Measurements from ENCODE around the gene OPHN1. TPM values are rescaled to one million over a fixed set of nuclear protein-coding genes. Genes with fewer than 3 reads are reported as not detected.

Gene OPHN1, protein sequence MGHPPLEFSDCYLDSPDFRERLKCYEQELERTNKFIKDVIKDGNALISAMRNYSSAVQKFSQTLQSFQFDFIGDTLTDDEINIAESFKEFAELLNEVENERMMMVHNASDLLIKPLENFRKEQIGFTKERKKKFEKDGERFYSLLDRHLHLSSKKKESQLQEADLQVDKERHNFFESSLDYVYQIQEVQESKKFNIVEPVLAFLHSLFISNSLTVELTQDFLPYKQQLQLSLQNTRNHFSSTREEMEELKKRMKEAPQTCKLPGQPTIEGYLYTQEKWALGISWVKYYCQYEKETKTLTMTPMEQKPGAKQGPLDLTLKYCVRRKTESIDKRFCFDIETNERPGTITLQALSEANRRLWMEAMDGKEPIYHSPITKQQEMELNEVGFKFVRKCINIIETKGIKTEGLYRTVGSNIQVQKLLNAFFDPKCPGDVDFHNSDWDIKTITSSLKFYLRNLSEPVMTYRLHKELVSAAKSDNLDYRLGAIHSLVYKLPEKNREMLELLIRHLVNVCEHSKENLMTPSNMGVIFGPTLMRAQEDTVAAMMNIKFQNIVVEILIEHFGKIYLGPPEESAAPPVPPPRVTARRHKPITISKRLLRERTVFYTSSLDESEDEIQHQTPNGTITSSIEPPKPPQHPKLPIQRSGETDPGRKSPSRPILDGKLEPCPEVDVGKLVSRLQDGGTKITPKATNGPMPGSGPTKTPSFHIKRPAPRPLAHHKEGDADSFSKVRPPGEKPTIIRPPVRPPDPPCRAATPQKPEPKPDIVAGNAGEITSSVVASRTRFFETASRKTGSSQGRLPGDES
- polyA plus RNA-seq (2011; rRNA removed) (4.0 and 5.9 TPM in 2 replicates), polyA minus RNA-seq (2011; rRNA and poly(A)+ RNA removed) (4.8 and 6.6 TPM in 2 replicates)

DNA sequence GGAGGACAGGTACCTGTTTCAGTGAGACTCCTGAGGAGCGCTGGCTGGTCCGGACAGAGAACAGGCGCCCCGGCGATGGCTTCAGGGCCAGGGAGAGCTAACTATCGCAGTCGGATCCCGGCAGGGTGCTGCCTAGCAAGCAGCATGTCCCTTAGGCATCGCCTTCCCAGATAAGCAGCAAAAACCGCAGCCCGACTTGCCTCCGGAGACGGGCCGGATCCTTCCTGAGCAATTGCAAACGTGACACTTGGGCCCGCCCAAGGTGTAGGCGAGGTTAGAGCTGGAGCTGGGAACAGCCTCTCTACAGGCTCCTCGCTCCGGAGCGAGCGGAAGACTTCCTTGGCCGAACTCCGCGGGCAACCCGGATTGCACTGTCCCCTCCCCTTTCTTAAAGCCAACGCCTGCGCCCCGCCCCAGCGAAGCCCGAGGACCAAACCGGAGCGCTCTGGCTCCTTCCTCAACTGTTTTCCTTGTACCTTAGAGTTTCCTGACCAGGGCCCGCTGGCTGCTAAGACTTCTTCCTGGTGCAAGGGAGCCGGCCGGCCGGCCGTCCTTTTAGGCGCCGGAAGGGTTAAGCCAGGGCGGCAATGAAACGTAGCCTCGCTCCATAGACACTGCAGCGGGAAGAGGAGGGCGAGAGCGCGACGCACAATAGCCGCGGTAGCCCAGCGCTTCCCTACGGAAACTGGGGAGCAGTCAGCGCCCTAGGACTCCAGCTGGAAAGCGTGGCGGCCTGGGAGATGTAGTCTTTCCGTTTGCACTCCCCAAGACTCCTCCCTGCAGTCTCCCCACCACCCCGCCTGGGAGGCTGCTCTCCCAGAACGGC, at the start of gene OPHN1:
OPHN1 (minus strand) TSS at position 341 of the 826 bp plus-strand sequence. CDS start 475 bp downstream, outside the sequence.
- H3K4me3 ChIP-seq (ENCODE audit: low read depth, low read length), result peak within 1 kb of the TSS; percentile 67
- POLR2A ChIA-PET, result no interaction called here
- no peaks in the 10 kb centered on the region for H3K36me3 ChIP-seq (ENCODE audit: control insufficient read depth, insufficient read depth, low read length)
- no peaks in the 10 kb centered on the region for H3K27me3 ChIP-seq (ENCODE audit: control insufficient read depth, insufficient read depth, low read length)
- TF ChIP-seq, protein P1, sequence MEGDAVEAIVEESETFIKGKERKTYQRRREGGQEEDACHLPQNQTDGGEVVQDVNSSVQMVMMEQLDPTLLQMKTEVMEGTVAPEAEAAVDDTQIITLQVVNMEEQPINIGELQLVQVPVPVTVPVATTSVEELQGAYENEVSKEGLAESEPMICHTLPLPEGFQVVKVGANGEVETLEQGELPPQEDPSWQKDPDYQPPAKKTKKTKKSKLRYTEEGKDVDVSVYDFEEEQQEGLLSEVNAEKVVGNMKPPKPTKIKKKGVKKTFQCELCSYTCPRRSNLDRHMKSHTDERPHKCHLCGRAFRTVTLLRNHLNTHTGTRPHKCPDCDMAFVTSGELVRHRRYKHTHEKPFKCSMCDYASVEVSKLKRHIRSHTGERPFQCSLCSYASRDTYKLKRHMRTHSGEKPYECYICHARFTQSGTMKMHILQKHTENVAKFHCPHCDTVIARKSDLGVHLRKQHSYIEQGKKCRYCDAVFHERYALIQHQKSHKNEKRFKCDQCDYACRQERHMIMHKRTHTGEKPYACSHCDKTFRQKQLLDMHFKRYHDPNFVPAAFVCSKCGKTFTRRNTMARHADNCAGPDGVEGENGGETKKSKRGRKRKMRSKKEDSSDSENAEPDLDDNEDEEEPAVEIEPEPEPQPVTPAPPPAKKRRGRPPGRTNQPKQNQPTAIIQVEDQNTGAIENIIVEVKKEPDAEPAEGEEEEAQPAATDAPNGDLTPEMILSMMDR (IDR thresholded peaks at IDR 0.05; ENCODE audit: insufficient read depth, low read depth, low read length), result no peak
- no peak for DNase-seq (ENCODE audit: low read depth)
- CTCF ChIA-PET, result interaction anchor here (0.7 to 1.3 kb wide), 2 partner anchors 8 to 29 kb away, joined by 3 read pairs; no protein-coding TSS in a partner anchor

DNA sequence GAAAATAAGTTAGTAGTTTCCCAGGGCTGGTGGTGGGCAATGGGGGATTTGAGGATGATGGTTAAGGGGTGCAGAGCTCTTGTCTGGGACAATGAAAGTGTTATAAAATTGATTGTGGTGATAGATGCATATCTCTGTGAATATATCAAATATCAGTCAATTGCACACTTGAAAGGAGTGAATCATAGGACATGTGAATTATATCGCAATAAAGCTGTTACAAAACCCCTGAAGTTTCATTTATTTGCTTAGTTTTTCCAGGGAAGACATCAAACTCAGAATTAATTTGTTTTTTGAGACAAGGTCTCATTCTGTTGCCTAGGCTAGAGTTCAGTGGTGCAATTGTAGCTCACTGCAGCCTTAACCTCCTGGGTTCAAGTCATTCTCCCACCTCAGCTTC, 47.7 kb upstream of the OPHN1 start:
- H3K27me3 ChIP-seq (ENCODE audit: control insufficient read depth, insufficient read depth, low read length), result no peaks in the 10 kb centered on the region
- ChIA-PET POLR2A (no interaction called here), CTCF (interaction anchor here (1.1 to 1.4 kb wide), 2 partner anchors 9 to 284 kb away, joined by 3 read pairs; no protein-coding TSS in a partner anchor)

GRCh38 chrX:68464796-68465195, 31.5 kb upstream of the OPHN1 start:
- CTCF ChIA-PET, result interaction anchor here (0.6 to 2.6 kb wide), 3 partner anchors 237 to 320 kb away, joined by 3 to 19 read pairs (median 3); no protein-coding TSS in a partner anchor
- no peaks in the 10 kb centered on the region for H3K27me3 ChIP-seq (ENCODE audit: control insufficient read depth, insufficient read depth, low read length)

More for the DNA sequence above, 47.7 kb upstream of the OPHN1 start:
- no peak for DNase-seq (ENCODE audit: low read depth)
- H3K4me3 ChIP-seq (ENCODE audit: low read depth, low read length), result no peak overlapping the region
- TF ChIP-seq, protein P1 (IDR thresholded peaks at IDR 0.05; ENCODE audit: insufficient read depth, low read depth, low read length), result no peak
- H3K36me3 ChIP-seq (ENCODE audit: control insufficient read depth, insufficient read depth, low read length), result no peaks in the 10 kb centered on the region

GRCh38 chrX:68463880-68464279, 30.6 kb upstream of the OPHN1 start:
- POLR2A ChIA-PET, result no interaction called here

More at GRCh38 chrX:68464796-68465195, 31.5 kb upstream of the OPHN1 start:
- H3K4me3 ChIP-seq (ENCODE audit: low read depth, low read length), result no peak overlapping the region
- H3K36me3 ChIP-seq (ENCODE audit: control insufficient read depth, insufficient read depth, low read length), result no peaks in the 10 kb centered on the region
- POLR2A ChIA-PET, result no interaction called here
- no peak for DNase-seq (ENCODE audit: low read depth)
- TF ChIP-seq, protein P1 (IDR thresholded peaks at IDR 0.05; ENCODE audit: insufficient read depth, low read depth, low read length), result no peak

More at GRCh38 chrX:68463880-68464279, 30.6 kb upstream of the OPHN1 start:
- Histone ChIP-seq H3K36me3 (ENCODE audit: control insufficient read depth, insufficient read depth, low read length) (no peaks in the 10 kb centered on the region), H3K4me3 (ENCODE audit: low read depth, low read length) (no peak overlapping the region), H3K27me3 (ENCODE audit: control insufficient read depth, insufficient read depth, low read length) (no peaks in the 10 kb centered on the region)
- TF ChIP-seq, protein P1 (IDR thresholded peaks at IDR 0.05; ENCODE audit: insufficient read depth, low read depth, low read length), result no peak
- CTCF ChIA-PET, result interaction anchor here (0.7 to 2.6 kb wide), 3 partner anchors 169 to 319 kb away, joined by 3 to 19 read pairs (median 4); no protein-coding TSS in a partner anchor
- no peak for DNase-seq (ENCODE audit: low read depth)

All from BJ (cell line).